Activated CD4-positive, alpha-beta T cell treated with anti-CD3 and anti-CD28 coated beads, Interleukin-2, amount 50 U/mL, for 1 hour (primary cell): Measurements from ENCODE around the gene UBE2L5.

ENCODE experiments used
- DNase-seq: peaks from one replicate; pipeline ENCODE4 v3.0.0-alpha.2; 2020

Gene UBE2L5

GRCh38 chr13:30406779-30407416 is 15.4 kb upstream of the UBE2L5 start:
- DNase-seq, result no peak

GRCh38 chr13:30408319-30409101 is 13.8 kb upstream of the UBE2L5 start:
- peak; percentile 90 for DNase-seq

- DNase-seq, result no peak
Measured at GRCh38 chr13:30409886-30410704, 12.2 kb upstream of the UBE2L5 start.

GRCh38 chr13:30410705-30411125 is 11.6 kb upstream of the UBE2L5 start:
- DNase-seq, result no peak

GRCh38 chr13:30412346-30412745 is 9.9 kb upstream of the UBE2L5 start:
- no peak for DNase-seq

GRCh38 chr13:30413842-30414241 is 8.5 kb upstream of the UBE2L5 start:
- no peak for DNase-seq

- DNase-seq, result no peak
Measured at GRCh38 chr13:30415430-30416030, 6.8 kb upstream of the UBE2L5 start.

GRCh38 chr13:30416471-30416870 is 5.8 kb upstream of the UBE2L5 start:
- no peak for DNase-seq

GRCh38 chr13:30418075-30418716 is 4.1 kb upstream of the UBE2L5 start:
- no peak for DNase-seq

GRCh38 chr13:30418717-30419459 is 3.4 kb upstream of the UBE2L5 start:
- no peak for DNase-seq

GRCh38 chr13:30421093-30422053 is 920 bp upstream of the UBE2L5 start:
- peak; percentile 19 for DNase-seq

- no peak for DNase-seq
Measured at GRCh38 chr13:30423891-30424290, 1.6 kb downstream of the UBE2L5 start.

GRCh38 chr13:30429235-30429634 is 6.9 kb downstream of the UBE2L5 start:
- no peak for DNase-seq

- no peak for DNase-seq
Measured at GRCh38 chr13:30429721-30430694, 7.7 kb downstream of the UBE2L5 start.

GRCh38 chr13:30431269-30431940 is 9.1 kb downstream of the UBE2L5 start:
- DNase-seq, result no peak

GRCh38 chr13:30435911-30436451 is 13.7 kb downstream of the UBE2L5 start:
- no peak for DNase-seq

GRCh38 chr13:30437177-30437576 is 14.9 kb downstream of the UBE2L5 start:
- DNase-seq, result no peak

- no peak for DNase-seq
Measured at GRCh38 chr13:30438286-30438685, 16.0 kb downstream of the UBE2L5 start.
